ENCODE data around the gene TUBB. TPM values are rescaled to one million over a fixed set of nuclear protein-coding genes. Genes with fewer than 3 reads are reported as not detected.

TUBB gene
- total and polyA plus RNA-seq, 9 of the 15 experiments (the other 6 are each of a cell fraction or from before 2014, with no cell fraction given), result 971 to 2,870 (median 1,478) TPM

GRCh38 chr6:30769088-30769852 lies 49.1 kb downstream of the TUBB start:
- ChIA-PET POLR2A (interaction anchor here (0.6 to 3.3 kb wide), 22 partner anchors 9 to 1898 kb away, joined by 3 to 19 read pairs (median 3); partner anchors contain the start of genes IER3 and MDC1), CTCF (ENCODE audit: low intra/inter-chr PET ratio) (no interaction called here)
- peak overlapping the region; percentile 92 for H3K27ac ChIP-seq (ENCODE audit: extremely low read depth, low read depth, low read length)
- no peaks in the 10 kb centered on the region for H4K20me1 ChIP-seq (replicated peaks; ENCODE audit: control insufficient read depth, insufficient read depth, low read length)
- peak overlapping the region; percentile 82 for H3K4me2 ChIP-seq (ENCODE audit: insufficient read depth, low read length)
- peak overlapping the region; percentile 71 to 79; a peak in 3 of 4 replicates for H3K9ac ChIP-seq (ENCODE audit: insufficient read depth in 1 of 2, low read depth in 2 of 2, low read length in 2 of 2)
- FAIRE-seq (peak; percentile 76), DNase-seq (ENCODE audit: extremely low read depth in 1 of 4, low spot score in 3 of 4) (peak; percentile 90 to 93 (median 92)), ATAC-seq (peak; percentile 90)
- in situ Hi-C loops (cut with MboI), result no loop called here
- H3K36me3 ChIP-seq (ENCODE audit: control insufficient read depth, insufficient read depth, low read length), result no peaks in the 10 kb centered on the region
- H3K9me1 ChIP-seq (ENCODE audit: control insufficient read depth, insufficient read depth, low read length), result no peaks in the 10 kb centered on the region
- WGBS (ENCODE audit: insufficient coverage, low coverage, missing lambda C conversion rate), result 5% methylated on average over 15 of the region's 16 CpGs
- no peaks in the 10 kb centered on the region; a peak in 1 of 5 replicates for H3K27me3 ChIP-seq (ENCODE audit: control insufficient read depth in 2 of 2, insufficient read depth in 2 of 2, low read length in 2 of 2)
- BruUV-seq (replicated peaks), result TSS peak; percentile 57
- peak overlapping the region; percentile 16; the same call in 1 of the 2 replicates for H3K4me3 ChIP-seq
- H3K9me3 ChIP-seq (replicated peaks; ENCODE audit: control insufficient read depth, insufficient read depth, low read depth, low read length), result no peaks in the 10 kb centered on the region
- H2AFZ ChIP-seq (ENCODE audit: low read depth, low read length), result peak overlapping the region; percentile 89
- H3K4me1 ChIP-seq (replicated peaks in 1 of 2; ENCODE audit: control insufficient read depth in 2 of 2, insufficient read depth in 2 of 2, low read length in 2 of 2), result peaks cover 36 to 49% of the 10 kb centered on the region in 2 experiments
- H3K79me2 ChIP-seq (ENCODE audit: control insufficient read depth, insufficient read depth, low read length), result no peaks in the 10 kb centered on the region
- intact Hi-C loops (cut with micrococcal nuclease), result loop anchor here (5.0 kb wide), 1 partner anchor 43 kb away; no protein-coding TSS in a partner anchor
- TF ChIP-seq XRCC4 (IDR thresholded peaks at IDR 0.05; ENCODE audit: extremely low read depth, insufficient read depth, insufficient read length), result no peak
- peak; percentile 99 for TF ChIP-seq SMARCE1 (IDR thresholded peaks at IDR 0.05)
- no peak for TF ChIP-seq ATF6 (CRISPR knock-in tag; IDR thresholded peaks at IDR 0.05)
- no peak for TF ChIP-seq ZNF445 (CRISPR knock-in tag; IDR thresholded peaks at IDR 0.05; ENCODE audit: low read depth)
- TF ChIP-seq RBBP5 (IDR thresholded peaks at IDR 0.05; ENCODE audit: borderline replicate concordance, insufficient read depth, low read length, poor library complexity, severe bottlenecking), result peak; percentile 72
- TF ChIP-seq ZNF583 (CRISPR knock-in tag; IDR thresholded peaks at IDR 0.05), result no peak
- TF ChIP-seq ZNF740 (CRISPR knock-in tag; IDR thresholded peaks at IDR 0.05), result peak; percentile 77
- peak in 1 of 2 experiments; percentile 43; a peak in 1 of 4 replicates for TF ChIP-seq ZNF740 (tag; IDR thresholded peaks at IDR 0.05)
- no peak for TF ChIP-seq ZNF512 (tag; IDR thresholded peaks at IDR 0.05)
- no peak for TF ChIP-seq PURB (CRISPR knock-in tag; IDR thresholded peaks at IDR 0.05; ENCODE audit: low read depth)
- no peak for TF ChIP-seq SMC3 (conservative IDR thresholded peaks at IDR 0.05; ENCODE audit: insufficient read depth, low read depth, low read length)
- no peak for TF ChIP-seq MLX (CRISPR knock-in tag; conservative IDR thresholded peaks at IDR 0.05)
- TF ChIP-seq SIX5 (IDR thresholded peaks at IDR 0.05; ENCODE audit: borderline replicate concordance in 1 of 2, insufficient read depth in 1 of 2, low read depth in 1 of 2, low read length in 2 of 2), result no peak
- no peak for TF ChIP-seq KAT8 (IDR thresholded peaks at IDR 0.05; ENCODE audit: low read depth)
- peak; percentile 85 for TF ChIP-seq ZNF584 (CRISPR knock-in tag; IDR thresholded peaks at IDR 0.05; ENCODE audit: low read depth)
- no peak for TF ChIP-seq LARP7 (IDR thresholded peaks at IDR 0.05)

Data from K562 (cell line).